Measurements from ENCODE around the gene HBS1L. TPM values are rescaled to one million over a fixed set of nuclear protein-coding genes. Genes with fewer than 3 reads are reported as not detected.

HBS1L gene
- total RNA-seq, 1 experiment from 2014 or later: 89.4 TPM

- Histone ChIP-seq H3K4me3 (replicated peaks in 1 of 2; ENCODE audit: low read depth in 1 of 2, low read length in 2 of 2) (no peak overlapping the region), H3K9me2 (ENCODE audit: insufficient read depth) (no peaks in the 10 kb centered on the region), H3K9ac (ENCODE audit: low read length) (no peak overlapping the region), H2AFZ (ENCODE audit: low read depth, low read length, poor library complexity, severe bottlenecking) (no peak overlapping the region), H3K36me3 (ENCODE audit: control insufficient read depth in 1 of 2, insufficient read depth in 2 of 2, low read length in 2 of 2) (no peaks in the 10 kb centered on the region), H3K9me3 (ENCODE audit: control insufficient read depth in 1 of 2, insufficient read depth in 1 of 2, low read depth in 1 of 2, low read length in 2 of 2) (no peaks in the 10 kb centered on the region), H3K4me1 (ENCODE audit: control insufficient read depth in 1 of 2, insufficient read depth in 2 of 2, low read length in 2 of 2) (no peaks in the 10 kb centered on the region), H3K79me2 (ENCODE audit: insufficient read depth, low read length) (no peaks in the 10 kb centered on the region), H3K4me2 (ENCODE audit: low read length) (no peak overlapping the region), H4K20me1 (ENCODE audit: insufficient read depth) (no peaks in the 10 kb centered on the region), H3K27me3 (ENCODE audit: insufficient read depth, low read length) (no peaks in the 10 kb centered on the region), H3K27ac (ENCODE audit: low read depth, low read length) (no peak overlapping the region)
- POLR2A ChIA-PET: no interaction called here
- ATAC-seq: no peak
- no peak for DNase-seq (ENCODE audit: low read depth, low spot score)
- RAD21 ChIA-PET (ENCODE audit: low non-redundant PET in 1 of 2, low total read pairs in 2 of 2, uncharacterized antibody in 2 of 2, unreplicated experiment in 2 of 2): no interaction called here
- TF ChIP-seq CEBPB (IDR thresholded peaks at IDR 0.05; ENCODE audit: low read depth) (no peak), ZFX (IDR thresholded peaks at IDR 0.05) (no peak), RAD21 (IDR thresholded peaks at IDR 0.05; ENCODE audit: low read depth) (no peak)
- CTCF ChIA-PET: no interaction called here
- BruUV-seq (replicated peaks): no TSS peak
- intact Hi-C loops (cut with micrococcal nuclease): no loop called here
Observed at GRCh38 chr6:135066806-135067205, 12.2 kb upstream of the HBS1L start.

- H3K4me2 ChIP-seq (ENCODE audit: low read length): no peak overlapping the region
- POLR2A ChIA-PET: no interaction called here
Observed at GRCh38 chr6:135066397-135066796, 11.8 kb upstream of the HBS1L start.

More at GRCh38 chr6:135066397-135066796, 11.8 kb upstream of the HBS1L start:
- BruUV-seq (replicated peaks): no TSS peak
- TF ChIP-seq YY1 (IDR thresholded peaks at IDR 0.05; ENCODE audit: extremely low read depth, insufficient replicate concordance, low read depth, low read length) (no peak), CEBPB (IDR thresholded peaks at IDR 0.05; ENCODE audit: low read depth) (no peak), MAX (IDR thresholded peaks at IDR 0.05) (no peak), ZNF274 (IDR thresholded peaks at IDR 0.05; ENCODE audit: low read depth, low read length) (no peak), ZBTB33 (IDR thresholded peaks at IDR 0.05; ENCODE audit: extremely low read depth, insufficient replicate concordance, low read length) (no peak), EGR1 (IDR thresholded peaks at IDR 0.05; ENCODE audit: low read depth) (no peak), CBX3 (IDR thresholded peaks at IDR 0.05; ENCODE audit: low read depth) (no peak)
- ATAC-seq: no peak
- intact Hi-C loops (cut with micrococcal nuclease): no loop called here
- Histone ChIP-seq H3K27me3 (ENCODE audit: insufficient read depth, low read length) (no peaks in the 10 kb centered on the region), H2AFZ (ENCODE audit: low read depth, low read length, poor library complexity, severe bottlenecking) (no peak overlapping the region), H3K79me2 (ENCODE audit: insufficient read depth, low read length) (no peaks in the 10 kb centered on the region), H3K9me3 (ENCODE audit: control insufficient read depth in 1 of 2, insufficient read depth in 1 of 2, low read depth in 1 of 2, low read length in 2 of 2) (no peaks in the 10 kb centered on the region), H3K36me3 (ENCODE audit: control insufficient read depth in 1 of 2, insufficient read depth in 2 of 2, low read length in 2 of 2) (no peaks in the 10 kb centered on the region), H3K9ac (ENCODE audit: low read length) (no peak overlapping the region), H3K27ac (ENCODE audit: low read depth, low read length) (no peak overlapping the region), H3K4me3 (replicated peaks in 1 of 2; ENCODE audit: low read depth in 1 of 2, low read length in 2 of 2) (no peak overlapping the region), H3K9me2 (ENCODE audit: insufficient read depth) (no peaks in the 10 kb centered on the region), H4K20me1 (ENCODE audit: insufficient read depth) (no peaks in the 10 kb centered on the region), H3K4me1 (ENCODE audit: control insufficient read depth in 1 of 2, insufficient read depth in 2 of 2, low read length in 2 of 2) (no peaks in the 10 kb centered on the region)
- no peak for DNase-seq (ENCODE audit: low read depth, low spot score)
- RAD21 ChIA-PET (ENCODE audit: low non-redundant PET in 1 of 2, low total read pairs in 2 of 2, uncharacterized antibody in 2 of 2, unreplicated experiment in 2 of 2): no interaction called here
- CTCF ChIA-PET: no interaction called here
